NCI-H187 (cell line): ENCODE data around the gene KISS1R.
A peak's percentile ranks its signal among the peaks of the same experiment; 100 is the strongest.

Experiments used
- DNase-seq, 2 experiments: peaks; one replicate each; lab custom pipeline; 2025; lab: John Stamatoyannopoulos, UW

KISS1R gene

DNA sequence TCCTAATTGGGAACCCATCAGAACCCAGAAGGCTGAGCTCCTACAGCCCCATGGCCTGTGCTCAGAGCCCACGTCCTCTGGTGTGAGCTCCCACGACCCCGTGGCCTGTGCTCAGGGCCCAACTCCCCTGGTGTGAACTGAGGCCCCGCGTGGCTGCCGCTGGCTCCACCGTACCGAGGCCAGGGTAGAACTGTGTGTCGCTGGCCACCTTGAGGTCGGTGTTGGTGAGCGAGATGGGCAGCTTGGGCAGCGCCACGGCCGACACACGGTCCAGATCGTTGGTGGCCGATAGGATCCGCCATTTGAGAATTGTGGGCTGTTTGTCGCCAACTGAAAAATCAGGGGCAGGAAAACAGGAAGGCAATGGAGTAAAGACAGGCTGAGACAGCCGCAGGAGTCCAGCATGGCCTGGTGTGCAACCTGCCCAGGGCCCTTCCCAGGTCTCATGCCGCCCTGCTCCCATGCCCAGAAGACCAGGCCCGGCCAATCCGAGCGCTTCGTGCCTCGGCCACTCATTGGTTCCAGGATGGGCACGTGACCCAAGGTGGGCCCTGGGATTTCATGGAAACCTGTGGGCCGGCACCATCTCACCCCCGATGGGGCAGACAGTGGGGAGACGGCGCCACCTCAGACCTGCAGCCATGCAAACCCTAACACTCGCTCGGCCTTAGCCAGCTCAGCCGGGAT, 35.6 kb upstream of the KISS1R start:
- DNase-seq, result no peak

DNA sequence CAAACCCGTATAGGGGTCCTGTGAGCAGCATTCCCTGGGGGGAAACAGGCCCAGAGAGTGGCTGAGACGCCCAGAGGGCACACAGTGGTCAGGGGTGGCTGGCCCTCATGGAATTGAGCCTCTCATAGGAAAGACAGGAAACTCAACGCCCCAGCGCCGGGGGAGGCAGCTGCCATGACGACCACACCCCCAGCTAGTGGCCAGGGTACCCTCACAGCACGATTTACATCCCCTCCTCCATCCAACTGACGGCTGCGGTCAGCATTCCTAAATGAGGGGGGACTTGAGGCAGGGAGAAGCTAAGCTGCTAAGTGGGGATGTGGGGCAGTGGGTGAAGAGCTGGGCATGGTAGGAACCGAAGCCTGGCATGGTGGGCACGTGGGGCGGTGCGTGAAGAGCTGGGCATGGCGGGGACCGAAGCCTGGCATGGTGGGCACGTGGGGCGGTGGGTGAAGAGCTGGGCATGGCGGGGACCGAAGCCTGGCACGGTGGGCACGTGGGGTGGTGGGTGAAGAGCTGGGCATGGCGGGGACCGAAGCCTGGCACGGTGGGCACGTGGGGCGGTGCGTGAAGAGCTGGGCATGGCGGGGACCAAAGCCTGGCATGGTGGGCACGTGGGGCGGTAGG, 34.1 kb upstream of the KISS1R start:
- DNase-seq, result no peak

GRCh38 chr19:883661-884211, 33.4 kb upstream of the KISS1R start:
- no peak for DNase-seq

GRCh38 chr19:884420-885211, 32.5 kb upstream of the KISS1R start:
- DNase-seq, result no peak

- no peak for DNase-seq
These were observed 31.5 kb upstream of the KISS1R start for GRCh38 chr19:885536-886224.

DNA sequence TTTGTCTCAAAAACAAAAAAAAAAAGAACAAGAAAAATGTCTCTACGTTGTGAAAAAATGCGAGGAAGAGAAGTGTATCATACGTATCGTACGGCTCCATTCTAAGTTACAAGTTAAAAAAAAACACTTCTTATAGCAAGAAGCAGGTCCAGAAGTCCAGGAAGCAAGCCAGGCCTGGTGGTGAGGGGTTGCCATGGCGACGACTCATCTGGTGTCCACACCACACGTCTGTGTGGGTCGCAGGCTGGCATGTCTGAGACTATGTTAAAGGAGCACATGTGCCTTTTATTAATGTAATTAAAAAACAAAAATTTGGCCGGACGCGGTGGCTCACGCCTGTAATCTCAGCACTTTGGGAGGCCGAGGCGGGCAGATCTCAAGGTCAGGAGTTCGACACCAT, 30.1 kb upstream of the KISS1R start:
- DNase-seq, result no peak

DNA sequence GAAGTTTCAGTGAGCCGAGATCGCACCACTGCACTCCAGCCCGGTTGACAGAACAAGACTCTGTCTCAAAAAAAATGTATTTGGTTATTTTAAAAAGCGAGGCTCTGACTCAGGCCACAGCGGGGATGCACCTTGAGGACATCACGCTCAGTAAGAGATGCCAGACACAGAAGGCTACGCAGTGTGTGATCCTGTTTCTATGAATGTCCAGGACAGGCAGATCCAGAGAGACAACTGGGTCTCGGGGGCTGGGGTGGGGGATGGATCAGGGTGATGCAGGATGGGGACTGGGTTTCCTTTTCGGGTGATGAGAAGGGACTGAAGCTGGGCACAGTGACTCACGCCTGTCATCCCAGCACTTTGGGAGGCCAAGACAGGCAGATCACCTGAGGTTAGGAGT, 29.5 kb upstream of the KISS1R start:
- no peak for DNase-seq

GRCh38 chr19:888581-889385, 28.4 kb upstream of the KISS1R start:
- no peak for DNase-seq

DNA sequence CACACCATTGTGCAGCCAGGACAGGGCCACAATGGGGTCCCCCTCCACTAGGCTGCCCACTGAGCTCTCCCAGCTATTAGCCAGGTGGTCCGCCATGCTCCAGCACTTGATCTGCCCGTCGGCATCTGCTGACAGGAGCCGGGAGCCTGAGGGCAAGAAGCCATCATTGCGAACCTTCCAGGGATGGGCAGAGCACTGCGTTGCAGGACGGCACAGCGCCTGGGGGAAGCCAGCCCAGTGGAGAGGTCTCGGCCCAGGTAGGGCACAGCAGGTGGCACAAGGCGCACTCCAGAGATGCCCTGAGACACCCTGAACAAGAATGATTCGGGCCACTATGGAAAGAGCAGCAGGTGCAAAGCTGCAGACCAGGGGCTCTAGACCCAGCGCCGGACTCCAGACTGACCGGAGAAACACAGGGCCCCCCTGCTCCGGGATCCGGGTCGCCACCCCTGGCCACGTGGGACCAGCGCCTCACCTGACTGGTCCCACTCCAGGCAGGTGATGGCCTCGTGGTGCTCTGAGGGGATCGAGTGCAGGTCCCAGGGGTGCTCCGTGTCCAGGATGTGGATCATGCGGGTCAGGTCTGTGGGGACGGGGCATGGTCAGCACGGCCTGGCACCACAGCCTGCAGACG, 27.4 kb upstream of the KISS1R start:
- no peak for DNase-seq

- DNase-seq, result no peak
These were observed 26.3 kb upstream of the KISS1R start for GRCh38 chr19:890831-891230.

- DNase-seq, result peak in 1 of 2 experiments; percentile 61
These were observed 25.5 kb upstream of the KISS1R start for GRCh38 chr19:891421-892200.

GRCh38 chr19:892243-892893, 24.8 kb upstream of the KISS1R start:
- DNase-seq, result no peak

GRCh38 chr19:892894-893689, 24.0 kb upstream of the KISS1R start, which contains the start of the genes MED16 and RNU6-9:
Gene MED16 (minus strand): TSS chr19:893187. CDS start chr19:891131, 2,056 bp downstream.
Gene RNU6-9 (plus strand): TSS chr19:893484.
- DNase-seq, result peak; percentile 86 to 93

- DNase-seq, result no peak
These were observed 20.7 kb upstream of the KISS1R start for GRCh38 chr19:896434-896833.

DNA sequence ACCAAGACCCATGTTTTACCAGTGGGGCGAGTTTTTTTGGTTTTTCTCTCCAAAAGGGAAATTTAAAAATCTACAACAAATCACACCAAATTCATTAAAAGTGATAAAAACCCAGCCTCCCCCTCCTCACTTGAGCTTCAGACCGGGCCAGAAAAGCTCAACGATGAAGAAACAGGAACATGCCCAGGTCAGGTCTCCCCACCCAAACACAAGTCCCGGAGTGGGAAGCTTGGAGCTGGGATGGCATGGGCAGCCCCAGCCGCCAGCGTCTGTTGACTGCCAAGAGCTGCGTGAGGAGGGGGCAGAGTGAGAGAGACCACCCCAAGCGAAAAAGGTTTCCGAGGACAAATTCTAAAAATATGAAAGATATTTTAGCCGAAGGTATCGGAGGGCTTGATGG, 20.1 kb upstream of the KISS1R start:
- DNase-seq, result no peak

- DNase-seq, result no peak
These were observed 19.6 kb upstream of the KISS1R start for GRCh38 chr19:897442-898039.

DNA sequence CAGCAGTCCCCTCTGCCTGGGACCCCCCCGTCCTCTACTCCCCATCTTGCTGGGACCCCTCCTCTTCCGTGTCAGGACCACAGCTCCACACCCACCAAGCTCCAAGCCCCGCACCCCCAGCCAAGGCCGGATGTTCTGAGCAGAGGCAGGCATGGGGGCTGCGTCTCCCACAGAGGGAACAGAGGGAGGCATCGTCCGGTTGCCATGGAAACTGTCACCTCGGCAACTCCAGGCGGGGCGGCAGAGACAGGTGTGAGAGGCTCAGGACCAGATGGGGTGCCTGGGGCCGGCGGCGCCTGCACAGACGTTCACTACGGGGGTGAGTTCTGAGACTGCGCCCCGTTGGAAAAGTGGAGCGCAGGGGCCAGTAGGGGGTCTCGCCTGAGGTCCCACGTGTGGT, 18.5 kb upstream of the KISS1R start:
- no peak for DNase-seq
